DLD1 (cell line): ENCODE data around the gene KRT85.
"Not testable (repeated sequence)": the region's sequence is repeated elsewhere in the genome, so short reads cannot be mapped to it uniquely, and the experiment has no call there.

Source experiments
- in situ Hi-C: cut with HindIII; loops from 2 replicates; pipeline ENCODE4 v1.10.0; 2017; ENCODE audit warnings: low sequenced_read_pairs

KRT85 gene

GRCh38 chr12:52352951-52353350 lies 14.3 kb downstream of the KRT85 start:
- in situ Hi-C loops: no loop called here

GRCh38 chr12:52351196-52352059 lies 15.9 kb downstream of the KRT85 start:
- in situ Hi-C loops: no loop called here

- in situ Hi-C loops: no loop called here
Measured at GRCh38 chr12:52350786-52351185, 16.5 kb downstream of the KRT85 start.

GRCh38 chr12:52350021-52350620 lies 17.2 kb downstream of the KRT85 start:
- in situ Hi-C loops: no loop called here

GRCh38 chr12:52349196-52349595 lies 18.1 kb downstream of the KRT85 start:
- in situ Hi-C loops: no loop called here

GRCh38 chr12:52347551-52348510 lies 19.4 kb downstream of the KRT85 start:
- in situ Hi-C loops: no loop called here

- in situ Hi-C loops: no loop called here
Measured at GRCh38 chr12:52347016-52347415, 20.3 kb downstream of the KRT85 start.

GRCh38 chr12:52346593-52346992 lies 20.7 kb downstream of the KRT85 start:
- in situ Hi-C loops: no loop called here

GRCh38 chr12:52345041-52345440 lies 22.2 kb downstream of the KRT85 start:
- in situ Hi-C loops: not testable (repeated sequence)

GRCh38 chr12:52344111-52344510 lies 23.2 kb downstream of the KRT85 start:
- in situ Hi-C loops: no loop called here

GRCh38 chr12:52343550-52343949 lies 23.7 kb downstream of the KRT85 start:
- in situ Hi-C loops: no loop called here

- in situ Hi-C loops: no loop called here
Measured at GRCh38 chr12:52342781-52343490, 24.3 kb downstream of the KRT85 start.

GRCh38 chr12:52341066-52341580 lies 26.2 kb downstream of the KRT85 start:
- in situ Hi-C loops: no loop called here

GRCh38 chr12:52338241-52338960 lies 28.9 kb downstream of the KRT85 start:
- in situ Hi-C loops: no loop called here

- in situ Hi-C loops: no loop called here
Measured at GRCh38 chr12:52337054-52337453, 30.2 kb downstream of the KRT85 start.

- in situ Hi-C loops: no loop called here
Measured at GRCh38 chr12:52336641-52337040, 30.6 kb downstream of the KRT85 start.

GRCh38 chr12:52335598-52336262 lies 31.6 kb downstream of the KRT85 start:
- in situ Hi-C loops: no loop called here

GRCh38 chr12:52334185-52334584 lies 33.1 kb downstream of the KRT85 start:
- in situ Hi-C loops: no loop called here

- in situ Hi-C loops: no loop called here
Measured at GRCh38 chr12:52333321-52333720, 34.0 kb downstream of the KRT85 start.
